ENCODE data around the gene CRYGB. TPM values are rescaled to one million over a fixed set of nuclear protein-coding genes. Genes with fewer than 3 reads are reported as not detected.

CRYGB gene
- total RNA-seq, 4 donors from 2014 or later = not detected

- in situ Hi-C loops (cut with MboI; ENCODE audit: low pct_ligation_motif_present in 1 of 4, low pct_unique_long_range_greater_than_20kb in 1 of 4, low sequenced_read_pairs in 3 of 4) = no loop called here
- 85 to 100% methylated on average over 1 to 2 of the region's 2 CpGs for WGBS, 2 donors (ENCODE audit: low coverage in 1 of 2)
- no peak overlapping the region for H3K27ac ChIP-seq
- H3K4me1 ChIP-seq = no peaks in the 10 kb centered on the region
- H3K9me3 ChIP-seq = no peaks in the 10 kb centered on the region
- intact Hi-C loops (cut with DNase I; ENCODE audit: low total_unique reads) = no loop called here
- H3K27me3 ChIP-seq = no peaks in the 10 kb centered on the region
- no peaks in the 10 kb centered on the region for H3K36me3 ChIP-seq
- no peak for TF ChIP-seq CTCF (IDR thresholded peaks at IDR 0.05)
- TF ChIP-seq POLR2AphosphoS5 (IDR thresholded peaks at IDR 0.05) = no peak
- TF ChIP-seq POLR2A (IDR thresholded peaks at IDR 0.05) = no peak
- TF ChIP-seq EP300 (IDR thresholded peaks at IDR 0.05; ENCODE audit: low read depth) = no peak
- DNase-seq = no peak
- H3K4me3 ChIP-seq = no peak overlapping the region
Measured at GRCh38 chr2:208098267-208098666, 47.7 kb downstream of the CRYGB start.

- no peak for DNase-seq
- WGBS, 2 donors (ENCODE audit: low coverage in 1 of 2) = 70 to 84% methylated on average over 5 of the region's 5 CpGs
Measured at GRCh38 chr2:208097801-208098200, 48.2 kb downstream of the CRYGB start.

GRCh38 chr2:208097313-208097712, 48.6 kb downstream of the CRYGB start:
- H3K4me1 ChIP-seq = no peaks in the 10 kb centered on the region
- H3K36me3 ChIP-seq = no peaks in the 10 kb centered on the region
- no peak for DNase-seq
- in situ Hi-C loops (cut with MboI; ENCODE audit: low pct_ligation_motif_present in 1 of 4, low pct_unique_long_range_greater_than_20kb in 1 of 4, low sequenced_read_pairs in 3 of 4) (no loop called here), intact Hi-C loops (cut with DNase I; ENCODE audit: low total_unique reads) (no loop called here)
- no peak overlapping the region for H3K4me3 ChIP-seq
- no peaks in the 10 kb centered on the region for H3K27me3 ChIP-seq
- H3K9me3 ChIP-seq = no peaks in the 10 kb centered on the region
- H3K27ac ChIP-seq = no peak overlapping the region
- TF ChIP-seq POLR2A (IDR thresholded peaks at IDR 0.05) = no peak
- no peak for TF ChIP-seq POLR2AphosphoS5 (IDR thresholded peaks at IDR 0.05)
- TF ChIP-seq EP300 (IDR thresholded peaks at IDR 0.05; ENCODE audit: low read depth) = no peak
- TF ChIP-seq CTCF (IDR thresholded peaks at IDR 0.05) = no peak
- WGBS, 2 donors (ENCODE audit: low coverage in 1 of 2) = 67 to 79% methylated on average over 2 to 3 of the region's 3 CpGs

More at GRCh38 chr2:208097801-208098200, 48.2 kb downstream of the CRYGB start:
- in situ Hi-C loops (cut with MboI; ENCODE audit: low pct_ligation_motif_present in 1 of 4, low pct_unique_long_range_greater_than_20kb in 1 of 4, low sequenced_read_pairs in 3 of 4) (no loop called here), intact Hi-C loops (cut with DNase I; ENCODE audit: low total_unique reads) (no loop called here)
- Histone ChIP-seq H3K36me3 (no peaks in the 10 kb centered on the region), H3K9me3 (no peaks in the 10 kb centered on the region), H3K4me1 (no peaks in the 10 kb centered on the region), H3K27ac (no peak overlapping the region), H3K27me3 (no peaks in the 10 kb centered on the region), H3K4me3 (no peak overlapping the region)
- TF ChIP-seq POLR2AphosphoS5 (IDR thresholded peaks at IDR 0.05) (no peak), CTCF (IDR thresholded peaks at IDR 0.05) (no peak), EP300 (IDR thresholded peaks at IDR 0.05; ENCODE audit: low read depth) (no peak), POLR2A (IDR thresholded peaks at IDR 0.05) (no peak)

GRCh38 chr2:208096080-208096479, 49.9 kb downstream of the CRYGB start:
- Histone ChIP-seq H3K27me3 (no peaks in the 10 kb centered on the region), H3K4me3 (no peak overlapping the region), H3K27ac (no peak overlapping the region), H3K4me1 (no peaks in the 10 kb centered on the region), H3K36me3 (no peaks in the 10 kb centered on the region), H3K9me3 (no peaks in the 10 kb centered on the region)
- TF ChIP-seq CTCF (IDR thresholded peaks at IDR 0.05) (no peak), EP300 (IDR thresholded peaks at IDR 0.05; ENCODE audit: low read depth) (no peak), POLR2AphosphoS5 (IDR thresholded peaks at IDR 0.05) (no peak), POLR2A (IDR thresholded peaks at IDR 0.05) (no peak)
- intact Hi-C loops (cut with DNase I; ENCODE audit: low total_unique reads) (no loop called here), in situ Hi-C loops (cut with MboI; ENCODE audit: low pct_ligation_motif_present in 1 of 4, low pct_unique_long_range_greater_than_20kb in 1 of 4, low sequenced_read_pairs in 3 of 4) (no loop called here)
- DNase-seq = no peak
- 81 to 88% methylated on average over 3 of the region's 3 CpGs for WGBS, 2 donors (ENCODE audit: low coverage in 1 of 2)
